GM12865 (cell line): Measurements from ENCODE around the gene CSTA.

ENCODE experiments used
- DNase-seq: peaks from one replicate; pipeline ENCODE4 v3.0.0; 2010; ENCODE audit warnings: low read depth
- H3K4me3 ChIP-seq: 2 replicates; pipeline ENCODE4 v1.5.1; 2011; ENCODE audit warnings: mild to moderate bottlenecking, low read depth, low read length, control low read depth
- TF ChIP-seq, protein P1 (sequence below): IDR thresholded peaks from 2 replicates; pipeline ENCODE4 v1.5.1; 2011; ENCODE audit warnings: low read length, control low read depth, low read depth, inconsistent platforms; ENCODE audit not compliant: insufficient read depth; ENCODE audit errors: missing control alignments

Gene CSTA

DNA sequence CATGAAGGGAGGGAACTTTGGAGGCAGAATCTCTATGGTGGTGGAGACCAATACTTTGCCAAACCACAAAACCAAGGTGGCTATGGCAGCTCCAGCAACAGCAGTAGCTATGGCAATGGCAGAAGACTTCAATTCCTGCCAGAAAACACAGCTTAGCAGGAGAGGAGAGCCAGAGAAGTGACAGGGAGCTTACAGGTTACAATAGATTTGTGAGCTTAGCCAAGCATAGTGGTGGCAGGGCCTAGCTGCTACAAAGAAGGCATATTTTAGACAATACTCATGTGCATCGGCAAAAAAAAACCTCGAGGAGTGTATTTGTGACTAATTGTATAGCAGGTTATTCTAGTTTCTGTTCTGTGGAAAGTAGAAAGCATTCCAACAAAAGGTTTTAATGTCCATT, 6.4 kb upstream of the CSTA start:
- DNase-seq, result no peak
- no peak overlapping the region for H3K4me3 ChIP-seq
- TF ChIP-seq, protein P1, sequence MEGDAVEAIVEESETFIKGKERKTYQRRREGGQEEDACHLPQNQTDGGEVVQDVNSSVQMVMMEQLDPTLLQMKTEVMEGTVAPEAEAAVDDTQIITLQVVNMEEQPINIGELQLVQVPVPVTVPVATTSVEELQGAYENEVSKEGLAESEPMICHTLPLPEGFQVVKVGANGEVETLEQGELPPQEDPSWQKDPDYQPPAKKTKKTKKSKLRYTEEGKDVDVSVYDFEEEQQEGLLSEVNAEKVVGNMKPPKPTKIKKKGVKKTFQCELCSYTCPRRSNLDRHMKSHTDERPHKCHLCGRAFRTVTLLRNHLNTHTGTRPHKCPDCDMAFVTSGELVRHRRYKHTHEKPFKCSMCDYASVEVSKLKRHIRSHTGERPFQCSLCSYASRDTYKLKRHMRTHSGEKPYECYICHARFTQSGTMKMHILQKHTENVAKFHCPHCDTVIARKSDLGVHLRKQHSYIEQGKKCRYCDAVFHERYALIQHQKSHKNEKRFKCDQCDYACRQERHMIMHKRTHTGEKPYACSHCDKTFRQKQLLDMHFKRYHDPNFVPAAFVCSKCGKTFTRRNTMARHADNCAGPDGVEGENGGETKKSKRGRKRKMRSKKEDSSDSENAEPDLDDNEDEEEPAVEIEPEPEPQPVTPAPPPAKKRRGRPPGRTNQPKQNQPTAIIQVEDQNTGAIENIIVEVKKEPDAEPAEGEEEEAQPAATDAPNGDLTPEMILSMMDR, result no peak

DNA sequence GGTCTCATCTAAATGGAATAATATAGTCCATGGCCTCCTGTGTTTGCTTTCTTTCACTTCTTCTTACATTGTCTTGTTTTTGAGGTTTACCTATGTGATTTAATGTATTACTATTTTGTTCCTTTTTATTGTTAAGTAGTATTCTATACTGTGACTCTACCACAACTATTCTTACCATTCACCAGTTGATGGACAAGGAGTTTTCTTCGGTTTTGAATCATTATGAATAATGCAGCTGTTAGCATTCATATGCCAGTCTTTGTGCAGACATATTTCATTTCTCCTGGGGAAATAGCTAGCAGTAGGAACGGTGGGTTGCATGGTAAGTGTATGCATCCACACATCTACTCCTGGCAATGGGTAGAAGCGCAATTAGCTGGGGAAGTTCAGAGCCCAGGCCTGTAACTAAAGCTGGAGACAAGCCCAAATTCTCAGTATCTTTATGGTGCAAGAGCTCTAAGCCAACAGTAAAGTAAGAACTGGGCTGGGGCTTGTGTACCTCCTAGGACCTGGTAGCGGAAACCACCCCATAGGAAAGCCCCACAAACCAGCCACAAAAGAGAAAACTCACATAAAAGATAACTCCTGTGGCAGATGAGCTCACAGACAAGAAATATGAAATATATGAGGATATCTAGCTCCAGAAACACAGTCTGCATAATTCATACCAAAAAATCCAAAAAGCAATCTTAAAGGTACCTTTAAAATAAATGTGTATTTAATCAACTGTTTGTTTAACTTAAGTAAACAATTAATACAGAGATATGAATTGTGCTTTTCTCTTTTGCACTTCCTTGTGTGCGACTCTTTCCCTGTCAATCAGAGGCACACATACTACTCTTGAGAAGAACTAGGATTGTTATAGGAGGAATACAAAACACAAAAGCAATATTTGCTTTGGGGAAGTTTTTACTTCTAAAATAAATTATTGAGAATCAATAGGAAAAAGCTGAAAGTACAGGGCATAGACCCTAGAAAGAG, 2.7 kb upstream of the CSTA start:
- no peak overlapping the region; the same call in 1 of the 2 replicates for H3K4me3 ChIP-seq
- peak; percentile 78 for DNase-seq
- TF ChIP-seq, protein P1, result no peak

DNA sequence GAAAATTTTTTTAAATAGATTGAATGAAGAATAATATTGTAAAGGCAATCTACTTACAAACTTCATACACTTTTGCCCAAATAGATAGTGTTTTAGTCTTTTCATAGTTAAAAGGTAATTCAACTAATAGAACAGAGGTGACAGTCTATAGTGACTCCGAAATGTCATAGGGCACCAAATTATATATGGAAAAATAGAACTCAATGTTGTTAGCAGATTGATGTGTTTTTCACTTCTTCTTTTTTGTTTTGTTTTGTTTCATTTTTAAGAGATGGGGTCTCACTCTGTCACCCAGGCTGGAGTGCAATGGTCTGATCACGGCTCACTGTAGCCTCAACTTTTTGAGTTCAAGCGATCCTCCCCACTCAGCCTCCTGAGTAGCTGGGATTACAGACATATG, 721 bp downstream of the CSTA start:
- H3K4me3 ChIP-seq, result no peak overlapping the region
- TF ChIP-seq, protein P1, result no peak
- DNase-seq, result no peak

DNA sequence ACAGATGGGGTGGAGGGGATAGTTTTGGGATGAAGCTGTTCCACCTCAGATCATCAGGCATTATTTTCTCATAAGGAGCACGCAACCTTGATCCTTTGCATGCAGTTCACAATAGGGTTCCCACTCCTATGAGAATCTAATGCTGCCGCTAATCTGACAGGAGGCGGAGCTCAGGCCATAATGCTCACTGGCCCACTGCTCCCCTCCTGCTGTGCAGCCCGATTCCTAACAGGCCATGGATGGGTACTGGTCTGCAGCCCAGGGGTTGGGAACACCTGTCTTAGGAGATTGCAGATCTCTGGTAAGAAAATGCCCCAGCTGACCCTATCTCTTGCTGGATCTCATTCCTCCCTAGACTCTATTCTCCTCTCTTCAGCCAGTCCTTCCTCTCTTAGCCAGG, 6.8 kb downstream of the CSTA start:
- TF ChIP-seq, protein P1, result no peak
- DNase-seq, result no peak
- H3K4me3 ChIP-seq, result no peak overlapping the region

DNA sequence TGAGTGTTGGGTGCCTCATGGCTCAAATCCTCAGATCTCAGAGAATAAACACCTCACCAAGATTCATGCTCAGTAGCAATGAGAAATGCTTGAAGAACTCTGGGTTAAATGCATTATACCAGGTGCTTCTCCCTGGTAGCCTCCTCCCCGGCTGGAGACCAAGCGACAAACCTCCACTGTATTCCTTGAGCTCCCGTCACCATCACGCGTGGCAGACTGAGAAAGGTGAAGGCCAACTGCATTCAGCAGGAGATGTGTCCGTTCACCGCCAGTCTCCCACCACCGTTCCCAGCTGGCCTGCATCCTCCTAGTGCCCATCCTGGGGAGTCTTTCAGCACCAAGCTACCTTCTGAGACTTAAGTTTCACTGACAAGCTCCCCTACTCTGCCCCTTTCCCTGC, 7.5 kb downstream of the CSTA start:
- DNase-seq, result no peak
- no peak overlapping the region for H3K4me3 ChIP-seq
- TF ChIP-seq, protein P1, result no peak

DNA sequence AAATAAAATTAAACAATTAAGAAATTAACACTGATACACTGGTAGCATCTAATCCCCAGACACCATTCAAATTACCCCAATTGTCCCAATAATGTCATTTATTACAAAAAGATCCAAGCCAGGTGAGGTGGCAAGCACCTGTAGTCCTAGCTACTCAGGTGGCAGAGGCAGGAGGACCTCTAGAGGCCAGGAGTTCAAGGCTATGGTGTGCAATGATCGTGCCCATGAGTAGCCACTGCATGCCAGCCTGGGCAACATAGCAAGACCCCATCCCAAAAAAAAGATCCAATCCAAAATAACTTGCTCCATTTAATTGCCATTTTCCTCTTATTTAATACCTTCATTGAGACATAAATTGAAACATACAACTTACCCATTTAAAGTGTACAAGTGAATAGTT, 17.8 kb downstream of the CSTA start:
- DNase-seq, result no peak
- TF ChIP-seq, protein P1, result no peak
- H3K4me3 ChIP-seq, result no peak overlapping the region
